ENCODE measurements around the gene PPEF2.
"Not testable (repeated sequence)": the region's sequence is repeated elsewhere in the genome, so short reads cannot be mapped to it uniquely, and the experiment has no call there.

Gene PPEF2, protein sequence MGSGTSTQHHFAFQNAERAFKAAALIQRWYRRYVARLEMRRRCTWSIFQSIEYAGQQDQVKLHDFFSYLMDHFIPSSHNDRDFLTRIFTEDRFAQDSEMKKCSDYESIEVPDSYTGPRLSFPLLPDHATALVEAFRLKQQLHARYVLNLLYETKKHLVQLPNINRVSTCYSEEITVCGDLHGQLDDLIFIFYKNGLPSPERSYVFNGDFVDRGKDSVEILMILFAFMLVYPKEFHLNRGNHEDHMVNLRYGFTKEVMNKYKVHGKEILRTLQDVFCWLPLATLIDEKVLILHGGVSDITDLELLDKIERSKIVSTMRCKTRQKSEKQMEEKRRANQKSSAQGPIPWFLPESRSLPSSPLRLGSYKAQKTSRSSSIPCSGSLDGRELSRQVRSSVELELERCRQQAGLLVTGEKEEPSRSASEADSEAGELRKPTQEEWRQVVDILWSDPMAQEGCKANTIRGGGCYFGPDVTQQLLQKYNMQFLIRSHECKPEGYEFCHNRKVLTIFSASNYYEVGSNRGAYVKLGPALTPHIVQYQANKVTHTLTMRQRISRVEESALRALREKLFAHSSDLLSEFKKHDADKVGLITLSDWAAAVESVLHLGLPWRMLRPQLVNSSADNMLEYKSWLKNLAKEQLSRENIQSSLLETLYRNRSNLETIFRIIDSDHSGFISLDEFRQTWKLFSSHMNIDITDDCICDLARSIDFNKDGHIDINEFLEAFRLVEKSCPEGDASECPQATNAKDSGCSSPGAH

DNA sequence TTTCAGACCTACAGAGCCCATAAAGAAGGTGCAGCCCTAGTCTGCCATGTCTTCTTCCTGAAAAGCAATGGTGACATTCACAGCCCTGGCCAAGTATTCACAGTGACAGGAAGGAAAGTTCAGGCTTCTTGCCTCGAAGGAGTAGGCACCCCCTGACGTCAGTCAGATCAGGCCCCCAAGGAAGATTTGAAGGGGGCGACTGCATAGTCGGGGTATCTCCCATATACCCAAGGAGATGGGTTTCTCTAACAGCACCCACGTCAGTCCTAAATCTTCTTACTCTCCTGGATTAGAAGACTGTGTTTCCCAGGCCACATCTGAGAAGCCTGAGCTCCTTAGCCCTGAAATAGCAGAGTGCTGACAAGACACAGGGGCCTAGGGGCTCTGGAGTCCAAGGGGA lies at the start of gene PPEF2:
Gene PPEF2, minus strand, starts transcription at position 101 of the 400 bp plus-strand sequence. CDS start 6,127 bp downstream, outside the sequence.
- no peak for DNase-seq

DNA sequence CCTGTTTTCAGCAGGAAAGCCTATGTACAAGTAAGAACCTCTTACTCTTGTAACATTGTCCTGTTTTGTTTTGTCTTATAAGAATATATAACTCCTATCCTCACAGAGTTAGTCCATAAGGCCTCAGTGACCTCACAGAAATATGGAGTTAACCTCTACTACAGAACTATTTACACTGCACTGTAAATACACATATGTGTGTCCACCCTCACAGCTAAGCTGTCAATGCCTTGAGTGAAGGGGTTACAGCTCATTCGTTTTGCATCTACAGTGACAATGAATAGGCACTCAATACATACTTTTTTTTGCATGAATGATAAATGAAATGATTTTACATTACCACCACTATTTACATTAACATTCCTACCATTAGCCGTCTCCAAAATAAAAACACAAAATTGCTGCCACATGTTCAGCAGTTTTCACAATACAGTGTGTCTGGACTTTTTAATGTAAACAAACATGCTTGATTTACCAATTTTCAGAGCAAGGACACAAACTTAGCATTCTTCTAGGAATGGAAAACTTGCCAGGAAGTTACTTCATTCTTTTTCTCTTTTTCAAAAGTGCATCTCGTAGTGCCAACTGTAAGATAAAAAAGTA lies 48.1 kb upstream of the PPEF2 start:
- DNase-seq, result no peak

DNA sequence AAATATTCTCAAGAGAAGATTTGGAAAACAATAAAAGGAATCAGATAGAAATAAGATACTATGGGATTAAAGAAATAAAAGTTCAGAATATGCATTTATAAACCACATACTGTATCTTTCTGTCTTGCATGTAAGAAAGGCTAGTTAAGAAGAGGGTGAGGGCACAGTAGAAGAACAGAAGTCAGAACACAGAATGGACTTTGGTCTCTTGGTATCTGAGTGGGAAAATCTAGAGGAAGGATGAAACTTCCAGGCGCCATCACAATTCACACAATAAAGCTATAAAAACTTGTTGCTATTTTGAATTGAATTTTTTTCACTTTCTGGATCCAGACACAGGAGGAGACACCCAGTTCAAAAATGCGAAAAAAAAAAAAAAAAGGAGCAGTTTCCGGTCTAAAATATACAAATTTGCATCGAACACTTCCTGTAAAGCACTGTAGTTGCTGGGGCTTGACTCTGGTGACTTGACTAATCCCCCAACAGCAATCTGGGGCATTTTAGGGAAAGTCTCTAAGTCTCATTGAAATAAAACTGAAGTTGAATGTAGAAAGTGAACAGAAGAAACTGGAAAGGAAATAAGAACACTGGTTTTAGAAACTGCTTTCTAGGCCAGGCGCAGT lies 46.7 kb upstream of the PPEF2 start:
- DNase-seq, result no peak

DNA sequence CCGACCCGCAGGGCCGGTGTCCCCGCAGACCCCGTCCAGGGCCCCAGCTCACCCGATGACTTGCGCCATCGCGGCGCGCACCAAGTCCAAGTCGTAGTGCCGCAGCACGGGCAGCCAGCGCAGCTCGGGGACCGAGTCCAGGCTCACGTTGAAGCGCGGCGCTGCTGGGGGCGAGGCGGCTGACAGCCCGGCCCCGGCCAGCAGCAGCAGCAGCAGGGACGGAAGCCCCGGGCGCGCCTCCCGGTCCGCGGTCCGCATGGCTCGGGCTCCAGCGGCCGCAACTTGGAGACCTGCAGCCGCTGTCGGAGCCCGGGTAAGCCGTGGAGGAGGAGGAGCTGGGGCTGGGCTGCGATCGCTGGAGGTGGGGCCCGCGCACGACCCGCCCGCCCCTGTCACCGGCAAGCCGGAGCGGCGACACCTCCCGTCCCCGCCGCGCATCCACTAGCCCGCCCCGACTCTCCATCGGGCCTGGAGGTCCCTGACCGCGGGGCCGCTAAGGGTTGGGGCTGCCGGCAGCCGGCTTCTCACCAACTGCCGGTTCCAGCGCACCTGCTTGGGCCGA lies 38.5 kb upstream of the PPEF2 start, which contains the start of gene NAAA:
Gene NAAA, minus strand, starts transcription at position 322 of the 562 bp plus-strand sequence. Its CDS starts 64 bp downstream, at position 258.
- peak; percentile 84 for DNase-seq

DNA sequence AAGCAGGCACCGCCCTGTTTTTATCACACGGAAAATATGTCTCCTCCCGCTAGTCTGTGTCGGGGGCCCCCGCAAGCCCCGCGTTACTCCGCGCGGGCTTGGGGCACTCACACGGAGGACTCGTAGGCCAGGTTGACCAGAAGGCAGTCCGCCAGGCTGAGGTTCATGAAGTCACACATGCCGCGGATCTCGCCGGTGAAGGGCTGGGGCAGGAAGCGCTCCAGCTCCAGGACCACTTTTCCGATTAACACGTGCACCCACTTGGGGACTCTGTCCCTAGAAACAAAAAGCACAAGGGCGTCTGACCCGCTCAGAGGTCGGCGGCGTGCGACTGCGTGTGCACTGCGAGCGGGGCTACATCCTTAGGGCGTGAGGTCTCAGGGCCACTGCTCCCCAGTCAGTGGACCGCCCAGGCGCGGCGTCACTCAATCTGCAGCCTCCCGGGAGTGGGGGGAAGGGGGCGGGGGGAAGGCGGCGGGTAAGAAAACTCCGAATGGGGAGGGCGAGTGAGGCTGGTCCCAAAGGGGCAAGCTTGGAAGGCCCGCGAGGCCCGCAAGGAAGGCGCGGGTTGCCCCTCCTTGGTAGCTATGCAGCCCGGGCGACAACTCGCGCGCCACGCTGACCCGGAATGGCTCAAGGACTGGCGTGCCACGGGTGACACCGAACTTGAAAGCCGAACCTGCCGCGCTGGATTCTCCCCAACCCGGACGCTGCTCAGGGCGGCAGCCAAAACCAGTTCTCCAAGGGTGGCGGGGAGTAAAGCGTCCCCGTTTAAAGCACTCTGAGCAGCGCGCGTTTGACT lies 37.8 kb upstream of the PPEF2 start:
- peak; percentile 79 for DNase-seq

DNA sequence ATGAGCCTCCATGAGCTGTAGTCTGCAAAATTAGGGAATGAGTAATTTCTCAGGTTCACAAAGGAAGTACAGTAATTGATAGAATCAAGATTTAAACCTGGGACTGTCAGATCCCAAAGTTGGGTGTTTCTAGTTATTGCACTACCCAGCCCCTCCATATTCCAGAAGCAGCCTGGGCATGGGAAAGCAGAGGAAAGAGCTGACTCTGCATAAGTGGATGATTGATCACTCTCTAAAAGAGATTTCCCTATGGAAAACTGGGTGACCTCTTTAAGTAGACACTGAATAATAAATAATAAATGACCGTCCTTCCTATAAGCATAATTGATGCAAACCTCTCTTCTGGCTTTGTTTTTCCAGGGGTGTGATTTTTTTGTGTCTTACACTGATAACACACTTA lies 33.4 kb upstream of the PPEF2 start:
- no peak for DNase-seq

DNA sequence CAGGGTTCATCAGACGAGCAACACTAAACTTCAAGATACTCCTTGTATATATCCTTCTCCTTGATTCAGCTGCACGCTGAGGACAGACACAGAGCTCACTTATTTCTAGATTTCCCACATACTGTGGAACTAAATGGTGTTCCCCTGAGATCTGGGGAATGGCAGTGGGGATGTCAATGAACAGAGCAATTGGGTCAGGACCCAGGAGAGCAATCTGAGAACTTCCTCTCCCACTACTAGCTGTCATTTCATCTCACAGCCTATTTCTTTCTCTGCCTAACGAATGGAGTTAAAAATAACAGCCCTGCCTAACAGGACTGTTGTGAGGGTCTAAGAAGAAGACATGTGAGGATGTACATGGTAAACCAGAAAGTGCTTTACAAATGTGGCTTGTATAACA lies 27.9 kb upstream of the PPEF2 start:
- no peak for DNase-seq

DNA sequence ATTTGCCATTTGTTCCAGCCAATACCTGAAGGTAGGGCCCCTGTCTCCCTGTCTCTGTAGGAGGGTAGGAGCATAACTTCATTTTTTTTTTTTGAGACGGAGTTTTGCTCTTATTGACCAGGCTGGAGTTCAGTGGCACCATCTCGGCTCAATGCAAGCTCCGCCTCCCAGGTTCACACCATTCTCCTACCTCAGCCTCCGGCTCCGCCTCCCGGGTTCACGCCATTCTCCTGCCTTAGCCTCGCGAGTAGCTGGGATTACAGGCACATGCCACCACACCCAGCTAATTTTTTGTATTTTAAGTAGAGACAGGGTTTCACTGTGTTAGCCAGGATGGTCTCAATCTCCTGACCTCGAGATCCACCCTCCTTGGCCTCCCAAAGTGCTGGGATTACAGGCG lies 22.7 kb upstream of the PPEF2 start:
- not testable (repeated sequence) for DNase-seq

DNA sequence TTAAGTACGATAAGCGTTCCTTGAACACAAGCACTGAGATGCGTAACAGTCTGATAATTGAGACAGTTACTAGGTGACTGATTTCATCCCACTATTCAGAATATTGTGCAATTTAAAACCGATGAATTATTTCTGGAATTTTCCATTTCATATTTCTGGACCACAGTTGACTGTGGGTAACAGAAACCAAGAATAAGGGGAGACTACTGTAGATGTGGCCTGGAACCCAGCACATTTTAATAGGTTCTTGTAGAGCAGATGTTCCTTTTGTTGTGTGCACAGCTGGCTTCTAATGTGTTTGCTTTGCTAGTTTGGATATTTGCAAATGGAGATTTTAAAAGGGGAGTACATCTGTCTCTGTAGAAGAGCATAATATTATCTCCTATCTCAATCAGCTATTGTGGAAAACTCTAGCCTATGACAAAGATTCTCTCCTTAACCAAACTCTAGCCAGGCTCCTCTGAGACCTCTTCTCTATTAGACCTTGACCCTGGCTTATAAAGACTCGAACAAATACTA lies 22.1 kb upstream of the PPEF2 start:
- no peak for DNase-seq

DNA sequence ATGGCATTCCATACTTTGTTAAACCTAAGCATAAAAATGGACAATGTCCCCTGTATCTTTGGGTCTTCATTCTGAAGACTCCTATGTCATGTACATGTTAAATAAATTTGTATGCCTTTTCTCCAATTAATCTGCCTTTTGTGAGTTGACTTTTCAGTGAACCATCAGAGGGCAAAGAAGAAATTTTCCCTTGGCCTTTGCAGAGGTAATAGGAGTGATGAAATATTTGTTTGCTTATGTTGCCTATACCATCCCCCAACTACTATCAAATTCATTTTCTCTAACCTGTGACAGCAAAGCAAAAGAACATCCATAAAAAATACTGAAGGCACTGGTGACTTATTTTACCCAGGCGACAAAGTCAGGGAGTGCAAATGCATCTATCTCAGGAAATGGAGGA lies 20.3 kb upstream of the PPEF2 start:
- no peak for DNase-seq

DNA sequence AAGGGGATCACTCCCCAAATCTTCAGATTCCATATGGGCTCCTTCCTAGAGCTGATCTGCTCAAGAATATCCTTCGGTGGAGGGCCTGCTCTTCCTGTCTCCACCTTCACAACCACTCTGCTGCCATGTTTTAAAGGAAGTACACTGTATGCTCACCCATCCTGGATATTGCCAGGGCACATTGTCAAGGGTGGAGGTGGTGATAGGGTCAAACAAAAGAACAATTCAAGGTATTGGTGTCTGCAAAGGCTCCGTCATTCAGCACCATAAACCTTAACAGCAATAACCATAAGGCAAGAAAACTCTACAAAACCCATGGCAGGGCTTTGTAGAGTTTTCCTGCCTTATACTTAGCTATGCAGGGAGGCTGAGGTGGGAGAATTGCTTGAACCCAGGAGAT lies 19.7 kb upstream of the PPEF2 start:
- DNase-seq, result no peak

DNA sequence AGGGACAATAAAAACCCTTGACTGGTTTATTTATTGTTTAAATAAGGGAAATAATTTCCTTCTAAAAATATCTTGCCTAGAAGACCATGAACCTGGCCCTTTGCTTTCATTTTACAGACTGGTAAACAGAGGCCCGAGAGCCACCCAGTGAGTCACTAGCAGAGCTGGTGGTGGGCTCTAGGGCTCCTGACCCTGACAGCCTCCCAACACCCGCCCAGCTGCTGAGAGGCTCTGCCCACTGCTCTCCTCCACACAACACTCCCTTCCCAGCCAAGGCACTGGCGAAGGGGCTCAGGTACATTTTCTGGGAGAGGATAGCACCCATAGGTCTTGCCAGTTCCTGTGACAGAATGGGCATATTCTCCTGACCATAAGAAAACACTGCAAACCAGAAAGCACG lies 18.1 kb upstream of the PPEF2 start:
- DNase-seq, result no peak

DNA sequence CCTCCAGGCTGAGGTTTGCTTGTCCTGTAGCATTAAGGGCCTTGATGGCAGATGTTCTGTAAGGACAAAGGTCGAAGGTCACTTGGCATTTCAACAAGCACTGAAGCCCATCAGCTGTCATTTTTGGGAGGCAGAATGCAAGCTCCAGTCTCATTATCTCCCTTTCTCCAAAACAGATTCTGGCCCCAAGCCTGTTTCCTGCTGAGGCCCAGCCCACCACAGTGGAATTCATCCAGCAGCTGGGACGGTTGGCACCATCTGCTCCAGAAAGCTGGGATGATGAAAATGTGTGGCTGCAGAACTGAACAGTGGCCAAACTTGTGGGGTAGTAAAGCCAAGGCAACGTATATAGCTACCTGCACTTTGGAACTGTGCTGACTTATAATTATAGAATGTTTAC lies 17.7 kb upstream of the PPEF2 start:
- no peak for DNase-seq

DNA sequence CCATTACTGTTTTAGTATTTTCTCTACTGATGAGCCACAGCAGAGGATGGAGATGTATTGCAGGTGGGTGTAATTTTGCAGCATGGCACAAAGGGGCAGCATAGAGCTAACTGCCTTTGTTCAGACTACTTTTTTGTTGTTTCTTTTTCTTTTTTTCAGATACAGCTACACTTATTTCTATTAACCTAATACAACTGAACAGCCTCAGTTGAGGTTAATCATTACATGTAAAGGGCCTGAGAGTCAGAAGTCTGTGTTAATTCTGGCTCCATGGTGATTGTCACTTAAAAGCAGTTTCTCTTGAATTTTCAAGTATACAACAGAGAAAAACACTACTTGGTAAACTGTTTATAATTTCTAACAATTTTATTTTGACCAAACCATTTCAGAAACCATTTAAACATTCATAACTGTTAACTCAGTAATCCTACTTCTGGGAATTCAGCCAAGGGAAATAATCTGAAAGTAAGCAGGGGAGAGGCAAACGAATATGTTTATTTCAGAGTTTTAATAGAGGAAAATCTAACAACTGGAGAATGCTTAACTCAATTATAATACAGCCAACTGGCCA lies 13.9 kb upstream of the PPEF2 start:
- DNase-seq, result peak; percentile 50

DNA sequence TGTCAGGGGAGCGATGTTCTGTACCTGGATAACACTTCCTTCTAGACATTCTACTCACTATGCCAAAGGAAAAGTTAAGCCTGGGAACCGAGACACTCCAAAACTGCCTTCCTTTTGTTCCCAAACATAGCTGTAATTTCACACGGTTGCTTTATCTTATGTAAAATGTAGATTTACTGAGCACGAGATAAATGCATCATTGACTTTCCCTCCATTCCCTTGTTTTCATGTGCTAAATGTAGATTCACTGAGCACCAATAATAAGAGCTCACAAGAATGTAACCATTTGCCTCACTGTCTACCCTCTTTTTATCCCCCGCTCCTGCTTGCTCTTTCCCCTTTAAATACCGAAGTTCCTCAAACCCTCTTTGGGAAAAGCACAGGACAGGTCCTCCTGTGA lies 10.7 kb upstream of the PPEF2 start:
- DNase-seq, result no peak

DNA sequence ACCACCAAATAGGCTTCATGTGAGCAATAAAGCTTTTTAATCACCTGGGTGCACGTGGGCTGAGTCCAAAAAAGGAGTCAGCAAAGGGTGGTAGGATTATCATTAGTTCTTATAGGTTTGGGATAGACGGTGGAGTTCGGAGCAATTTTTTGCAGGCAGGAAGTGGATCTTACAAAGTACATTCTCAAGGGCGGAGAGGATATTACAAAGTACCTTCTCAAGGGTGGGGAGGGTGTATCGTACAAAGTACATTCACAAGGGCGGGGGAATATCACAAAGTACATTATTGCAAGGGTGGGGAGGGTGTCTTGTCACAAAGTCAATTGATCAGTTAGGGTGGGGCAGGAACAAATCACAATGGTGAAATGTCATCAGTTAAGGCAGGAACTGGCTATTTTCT lies 8.6 kb upstream of the PPEF2 start:
- not testable (repeated sequence) for DNase-seq

DNA sequence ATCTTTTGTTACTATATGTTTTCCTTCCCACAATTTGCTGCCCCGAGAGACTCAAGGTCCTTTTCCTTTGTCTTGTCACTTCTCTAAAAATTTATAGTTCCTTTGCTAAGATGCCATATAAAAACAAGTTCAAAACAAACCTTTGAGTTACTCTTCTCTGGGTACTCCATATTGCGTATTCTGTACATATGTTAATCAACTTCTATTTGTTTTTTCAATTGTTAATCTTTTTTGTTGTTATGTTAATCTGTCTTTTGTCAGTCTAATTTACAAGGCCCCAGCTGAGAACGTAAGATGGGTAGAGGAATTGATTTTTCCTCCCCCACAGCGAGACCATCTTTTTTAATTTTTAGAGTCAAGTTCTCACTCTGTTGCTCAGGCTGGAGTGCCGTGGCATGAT lies 7.2 kb upstream of the PPEF2 start:
- no peak for DNase-seq

DNA sequence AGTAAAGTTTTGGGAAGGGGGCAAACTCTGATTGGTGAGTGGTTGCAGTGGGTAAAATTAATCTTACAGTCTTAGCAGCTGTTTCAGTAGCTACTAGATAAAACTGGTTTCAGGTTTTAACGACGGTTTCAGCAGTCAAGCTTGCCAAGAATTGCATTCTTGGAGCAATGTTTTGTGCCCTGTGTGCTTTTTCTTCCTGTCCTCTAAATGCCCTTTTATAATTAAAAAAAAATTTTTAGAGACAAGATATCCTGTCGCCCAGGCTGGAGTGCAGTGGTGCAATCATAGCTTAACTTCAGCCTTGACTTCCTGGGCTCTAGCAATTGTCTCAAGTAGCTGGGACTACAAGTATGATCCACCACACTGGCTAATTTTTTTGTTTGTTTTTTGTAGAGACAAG lies 6.3 kb upstream of the PPEF2 start:
- no peak for DNase-seq

DNA sequence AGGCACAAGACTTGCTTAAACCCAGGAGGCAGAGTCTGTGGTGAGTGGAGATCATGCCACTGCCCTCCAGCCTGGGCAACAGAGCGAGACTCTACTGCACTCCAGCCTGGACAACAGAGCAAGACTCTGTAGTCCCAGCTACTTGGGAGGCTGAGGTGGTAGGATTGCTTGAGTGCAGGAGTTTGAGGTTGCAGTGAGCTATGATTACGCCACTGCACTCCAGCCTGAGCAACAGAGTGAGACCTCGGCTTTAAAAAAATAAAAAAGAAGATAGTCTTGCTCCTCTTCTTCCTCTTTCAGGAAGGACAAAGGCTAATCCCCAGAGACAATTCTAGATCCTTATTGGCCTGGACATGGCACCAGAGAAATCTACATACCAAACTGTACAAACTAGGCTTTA lies 5.7 kb upstream of the PPEF2 start:
- DNase-seq, result no peak

DNA sequence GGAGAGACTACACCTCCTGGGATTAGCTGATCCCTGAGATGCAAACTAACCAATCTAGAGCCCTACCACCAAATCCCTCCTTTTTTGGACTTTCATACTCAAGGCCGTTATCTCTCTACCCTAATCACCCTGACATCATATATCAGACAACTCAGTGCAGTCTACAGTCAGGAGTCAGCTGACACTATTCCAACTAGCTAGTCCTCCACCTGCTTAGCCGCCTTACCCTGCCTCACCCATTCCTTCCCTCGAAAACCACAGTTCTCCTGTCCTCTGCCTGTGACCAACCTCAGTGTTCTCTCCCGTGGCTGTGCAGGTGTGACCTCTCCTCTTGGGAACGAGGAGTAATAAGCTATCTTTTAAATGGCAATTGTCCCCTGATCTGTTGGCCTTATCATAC lies 1.8 kb upstream of the PPEF2 start:
- DNase-seq, result no peak

DNA sequence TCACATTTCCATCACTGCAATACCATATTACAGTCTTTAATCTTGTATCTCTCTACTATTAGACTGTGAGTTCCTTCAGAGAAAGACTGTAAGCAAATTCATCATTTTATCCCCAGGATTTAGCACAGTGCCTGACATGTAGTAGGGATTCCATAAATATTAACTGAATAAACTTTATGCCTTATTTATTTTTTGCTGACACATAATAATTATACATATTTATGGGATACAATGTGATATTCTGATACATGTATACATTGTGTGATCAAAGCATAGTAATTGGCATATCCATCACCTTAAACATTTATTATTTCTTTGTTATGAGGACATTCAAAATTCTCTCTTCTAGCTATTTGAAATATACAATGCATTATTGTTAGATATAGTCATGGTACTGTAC lies 3.7 kb downstream of the PPEF2 start:
- no peak for DNase-seq

Data from CD4-positive, alpha-beta T cell treated with Interleukin-10 for 1 hour (primary cell).